Measurements from ENCODE around the gene TBC1D22B. TPM values are rescaled to one million over a fixed set of nuclear protein-coding genes. Genes with fewer than 3 reads are reported as not detected.

The TBC1D22B gene
- polyA plus RNA-seq, 1 of the 3 experiments (the other 2 are of a cell fraction): 5.3 TPM

GRCh38 chr6:37298958-37299357 is 41.4 kb downstream of the TBC1D22B start (continued):
- TF ChIP-seq MAX (IDR thresholded peaks at IDR 0.05; ENCODE audit: low read depth): no peak
- no peak for TF ChIP-seq TAF1 (IDR thresholded peaks at IDR 0.05; ENCODE audit: borderline replicate concordance, low read depth, low read length)
- TF ChIP-seq YY1 (IDR thresholded peaks at IDR 0.05; ENCODE audit: low read depth): no peak
- TF ChIP-seq ZBTB33 (IDR thresholded peaks at IDR 0.05; ENCODE audit: borderline replicate concordance, low read depth): no peak
- TF ChIP-seq, protein P1, sequence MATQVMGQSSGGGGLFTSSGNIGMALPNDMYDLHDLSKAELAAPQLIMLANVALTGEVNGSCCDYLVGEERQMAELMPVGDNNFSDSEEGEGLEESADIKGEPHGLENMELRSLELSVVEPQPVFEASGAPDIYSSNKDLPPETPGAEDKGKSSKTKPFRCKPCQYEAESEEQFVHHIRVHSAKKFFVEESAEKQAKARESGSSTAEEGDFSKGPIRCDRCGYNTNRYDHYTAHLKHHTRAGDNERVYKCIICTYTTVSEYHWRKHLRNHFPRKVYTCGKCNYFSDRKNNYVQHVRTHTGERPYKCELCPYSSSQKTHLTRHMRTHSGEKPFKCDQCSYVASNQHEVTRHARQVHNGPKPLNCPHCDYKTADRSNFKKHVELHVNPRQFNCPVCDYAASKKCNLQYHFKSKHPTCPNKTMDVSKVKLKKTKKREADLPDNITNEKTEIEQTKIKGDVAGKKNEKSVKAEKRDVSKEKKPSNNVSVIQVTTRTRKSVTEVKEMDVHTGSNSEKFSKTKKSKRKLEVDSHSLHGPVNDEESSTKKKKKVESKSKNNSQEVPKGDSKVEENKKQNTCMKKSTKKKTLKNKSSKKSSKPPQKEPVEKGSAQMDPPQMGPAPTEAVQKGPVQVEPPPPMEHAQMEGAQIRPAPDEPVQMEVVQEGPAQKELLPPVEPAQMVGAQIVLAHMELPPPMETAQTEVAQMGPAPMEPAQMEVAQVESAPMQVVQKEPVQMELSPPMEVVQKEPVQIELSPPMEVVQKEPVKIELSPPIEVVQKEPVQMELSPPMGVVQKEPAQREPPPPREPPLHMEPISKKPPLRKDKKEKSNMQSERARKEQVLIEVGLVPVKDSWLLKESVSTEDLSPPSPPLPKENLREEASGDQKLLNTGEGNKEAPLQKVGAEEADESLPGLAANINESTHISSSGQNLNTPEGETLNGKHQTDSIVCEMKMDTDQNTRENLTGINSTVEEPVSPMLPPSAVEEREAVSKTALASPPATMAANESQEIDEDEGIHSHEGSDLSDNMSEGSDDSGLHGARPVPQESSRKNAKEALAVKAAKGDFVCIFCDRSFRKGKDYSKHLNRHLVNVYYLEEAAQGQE (IDR thresholded peaks at IDR 0.05; ENCODE audit: low read depth, low read length): no peak
- TF ChIP-seq, protein P2, sequence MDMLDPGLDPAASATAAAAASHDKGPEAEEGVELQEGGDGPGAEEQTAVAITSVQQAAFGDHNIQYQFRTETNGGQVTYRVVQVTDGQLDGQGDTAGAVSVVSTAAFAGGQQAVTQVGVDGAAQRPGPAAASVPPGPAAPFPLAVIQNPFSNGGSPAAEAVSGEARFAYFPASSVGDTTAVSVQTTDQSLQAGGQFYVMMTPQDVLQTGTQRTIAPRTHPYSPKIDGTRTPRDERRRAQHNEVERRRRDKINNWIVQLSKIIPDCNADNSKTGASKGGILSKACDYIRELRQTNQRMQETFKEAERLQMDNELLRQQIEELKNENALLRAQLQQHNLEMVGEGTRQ (IDR thresholded peaks at IDR 0.05; ENCODE audit: borderline replicate concordance, low read depth, low read length): no peak
- no peak for TF ChIP-seq EZH2phosphoT487 (IDR thresholded peaks at IDR 0.05; ENCODE audit: borderline replicate concordance, low read depth)

DNA sequence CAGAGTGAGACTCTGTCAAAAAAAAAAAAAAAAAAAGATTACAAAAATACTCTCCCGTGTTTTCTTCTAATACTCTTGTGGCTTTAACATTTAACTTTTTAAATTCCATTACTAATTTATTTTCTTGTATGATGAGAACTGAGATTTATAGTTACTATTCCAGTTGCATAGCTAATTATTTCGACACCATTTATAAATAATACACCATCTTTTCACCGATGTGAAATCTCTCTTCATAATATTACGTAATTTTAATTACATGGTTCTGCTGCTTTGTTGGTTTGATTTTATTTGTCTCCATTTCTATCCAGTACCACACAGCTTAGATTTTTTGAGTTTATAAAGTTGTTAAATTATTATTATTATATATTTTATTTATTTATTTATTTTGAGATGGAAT is 42.4 kb downstream of the TBC1D22B start:
- H3K9ac ChIP-seq: no peak overlapping the region
- 94% methylated on average over 4 of the region's 4 CpGs for WGBS (ENCODE audit: low lambda C conversion rate)
- H3K9me3 ChIP-seq: no peaks in the 10 kb centered on the region
- DNase-seq: no peak
- H3K36me3 ChIP-seq (replicated peaks in 1 of 2; ENCODE audit: control insufficient read depth in 1 of 2, insufficient read depth in 2 of 2, low read length in 1 of 2): peaks cover 22 to 36% of the 10 kb centered on the region in 2 experiments
- no peak overlapping the region for H3K27ac ChIP-seq (ENCODE audit: low read depth in 2 of 2, low read length in 1 of 2)
- POLR2A ChIA-PET: no interaction called here
- no peaks in the 10 kb centered on the region for H3K79me2 ChIP-seq (ENCODE audit: insufficient read depth)
- peaks cover 0 to 2% of the 10 kb centered on the region in 2 experiments; a peak in 1 of 4 replicates for H3K4me1 ChIP-seq (ENCODE audit: control insufficient read depth in 1 of 2, insufficient read depth in 2 of 2, low read depth in 1 of 2, low read length in 1 of 2)
- H4K20me1 ChIP-seq (ENCODE audit: insufficient read depth): no peaks in the 10 kb centered on the region
- H3K4me3 ChIP-seq (ENCODE audit: low read depth in 2 of 2, low read length in 1 of 2): no peak overlapping the region
- no peak overlapping the region for H2AFZ ChIP-seq (ENCODE audit: low read depth)
- CTCF ChIA-PET: interaction anchor here (0.9 kb wide), 1 partner anchor 26 kb away, joined by 3 read pairs; no protein-coding TSS in a partner anchor
- no peaks in the 10 kb centered on the region for H3F3A ChIP-seq (replicated peaks; ENCODE audit: insufficient read depth)
- no peaks in the 10 kb centered on the region for H3K9me2 ChIP-seq
- no peak overlapping the region for H3K4me2 ChIP-seq
- TF ChIP-seq TEAD4 (IDR thresholded peaks at IDR 0.05; ENCODE audit: borderline replicate concordance, insufficient read depth): no peak
- TF ChIP-seq, protein P1 (IDR thresholded peaks at IDR 0.05; ENCODE audit: low read depth, low read length): no peak
- TF ChIP-seq SIN3A (IDR thresholded peaks at IDR 0.05; ENCODE audit: borderline replicate concordance, low read depth, low read length): no peak
- TF ChIP-seq CTCF (IDR thresholded peaks at IDR 0.05): no peak
- no peak for TF ChIP-seq EZH2phosphoT487 (IDR thresholded peaks at IDR 0.05; ENCODE audit: borderline replicate concordance, low read depth)
- TF ChIP-seq RAD21 (IDR thresholded peaks at IDR 0.05; ENCODE audit: low read length): no peak
- no peaks in the 10 kb centered on the region for H3K27me3 ChIP-seq (ENCODE audit: insufficient read depth)
